Tibial nerve (tissue), 4 donors: ENCODE data around the gene PCBD1. TPM values are rescaled to one million over a fixed set of nuclear protein-coding genes. Genes with fewer than 3 reads are reported as not detected.

Source experiments
- total RNA-seq, 4 donors: library from RNA; depleted of rRNA; stranded (reverse); fragments of >200 nt; gene quantifications; one replicate each; pipeline ENCODE4 v1.1.0, GENCODE V29; 2016

Gene PCBD1
- total RNA-seq, 4 donors from 2014 or later: 32.2 to 57.7 (median 39.1) TPM

Other genes starting within 250 kb of the PCBD1 start
- gene ADAMTS14, start 216.1 kb downstream of the PCBD1 start, total RNA-seq: 10 to 100 TPM in 1 of 4 donors, 1 to 10 TPM in 3; 4.2 to 12.1 (median 7.4) TPM
- not detected for gene TBATA, start 103.2 kb downstream of the PCBD1 start, total RNA-seq
- gene SGPL1, start 72.6 kb downstream of the PCBD1 start, total RNA-seq: 10 to 100 TPM; 21.1 to 31.0 (median 24.5) TPM